Endothelial cell (in vitro differentiated cells): ENCODE results near the gene SCAF1. TPM values are rescaled to one million over a fixed set of nuclear protein-coding genes. Genes with fewer than 3 reads are reported as not detected.

Source experiments
- DNase-seq: peaks from one replicate; pipeline ENCODE4 v3.0.0; 2021; ENCODE audit warnings: low spot score
- H3K27ac Mint-ChIP-seq: one replicate; pipeline ENCODE4 v1.8.0; 2021; ENCODE audit warnings: mixed read lengths, inconsistent platforms; ENCODE audit not compliant: unreplicated experiment
- H3K27me3 Mint-ChIP-seq: one replicate; pipeline ENCODE4 v1.8.0; 2021; ENCODE audit warnings: mild to moderate bottlenecking, moderate library complexity, mixed read lengths, inconsistent platforms; ENCODE audit not compliant: unreplicated experiment
- H3K36me3 Mint-ChIP-seq: one replicate; pipeline ENCODE4 v1.8.0; 2021; ENCODE audit warnings: mild to moderate bottlenecking, low read depth, mixed read lengths, inconsistent platforms; ENCODE audit not compliant: unreplicated experiment
- H3K4me1 Mint-ChIP-seq: one replicate; pipeline ENCODE4 v1.8.0; 2021; ENCODE audit warnings: mild to moderate bottlenecking, mixed read lengths, inconsistent platforms; ENCODE audit not compliant: unreplicated experiment
- H3K4me3 Mint-ChIP-seq: one replicate; pipeline ENCODE4 v1.8.0; 2021; ENCODE audit warnings: mild to moderate bottlenecking, mixed read lengths, inconsistent platforms; ENCODE audit not compliant: unreplicated experiment
- H3K9me3 Mint-ChIP-seq: one replicate; pipeline ENCODE4 v1.8.0; 2021; ENCODE audit warnings: mixed read lengths, inconsistent platforms; ENCODE audit not compliant: unreplicated experiment
- CTCF ChIP-seq: fragments of 200-600 bp; sonication (generic); IDR thresholded peaks from one replicate; pipeline ENCODE4 v1.5.0; 2021; ENCODE audit warnings: antibody characterized with exemption; ENCODE audit not compliant: unreplicated experiment
- total RNA-seq: library from RNA; stranded (reverse); fragmentation: NEBNext Ultra II Directional; extraction: Animal tissue kit (Norgen Biotek cat#: 25700); gene quantifications from one replicate; pipeline ENCODE4 v1.2.1, GENCODE V29; 2021; ENCODE audit not compliant: unreplicated experiment

The SCAF1 gene
- total RNA-seq, 1 donor from 2014 or later: 90.3 TPM

- Mint-ChIP-seq H3K27me3 (peaks cover 35% of the 10 kb centered on the region), H3K4me3 (peak overlapping the region; percentile 47), H3K4me1 (peaks cover 41% of the 10 kb centered on the region), H3K9me3 (no peaks in the 10 kb centered on the region), H3K36me3 (no peaks in the 10 kb centered on the region), H3K27ac (peak overlapping the region; percentile 57)
- DNase-seq: no peak
- no peak for TF ChIP-seq CTCF
Measured at GRCh38 chr19:49635530-49636232, 6.3 kb upstream of the SCAF1 start.

DNA sequence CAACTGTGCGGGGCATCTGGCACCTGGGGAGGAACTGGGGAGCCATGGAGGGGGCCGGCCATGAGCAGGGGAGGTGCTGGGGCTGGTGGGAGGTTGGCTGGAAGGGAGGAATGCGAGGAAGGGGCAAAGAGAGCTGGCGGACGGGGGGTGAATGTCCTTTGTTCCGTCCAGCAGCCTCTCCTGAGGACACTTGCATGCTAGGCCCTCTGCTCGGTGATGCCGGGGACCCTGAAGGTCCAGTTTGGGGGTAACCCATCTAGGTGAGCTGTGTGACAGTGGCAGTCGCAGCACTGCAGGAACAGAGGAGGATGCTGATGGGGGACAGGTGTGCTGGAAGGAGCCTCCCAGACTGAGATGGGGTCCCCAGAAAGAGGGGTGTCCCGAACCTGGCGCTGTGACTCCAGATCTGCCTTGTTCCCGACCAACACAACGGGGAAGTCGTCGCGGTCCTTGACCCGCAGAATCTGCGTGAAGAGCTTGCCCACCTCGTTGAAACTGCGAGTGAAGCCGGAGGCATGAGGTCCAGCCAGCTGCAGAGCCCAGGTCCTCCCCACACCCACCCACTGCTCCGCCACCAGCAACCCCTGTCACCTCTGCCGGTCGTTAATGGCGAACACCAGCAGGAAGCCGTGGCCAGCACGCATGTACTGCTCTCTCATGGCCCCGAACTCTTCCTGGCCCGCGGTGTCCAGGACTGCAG is 5.6 kb upstream of the SCAF1 start:
- Mint-ChIP-seq H3K36me3 (no peaks in the 10 kb centered on the region), H3K9me3 (no peaks in the 10 kb centered on the region), H3K27ac (peak overlapping the region; percentile 48), H3K4me1 (peaks cover 45% of the 10 kb centered on the region), H3K4me3 (no peak overlapping the region), H3K27me3 (peaks cover 39% of the 10 kb centered on the region)
- DNase-seq: no peak
- no peak for TF ChIP-seq CTCF

DNA sequence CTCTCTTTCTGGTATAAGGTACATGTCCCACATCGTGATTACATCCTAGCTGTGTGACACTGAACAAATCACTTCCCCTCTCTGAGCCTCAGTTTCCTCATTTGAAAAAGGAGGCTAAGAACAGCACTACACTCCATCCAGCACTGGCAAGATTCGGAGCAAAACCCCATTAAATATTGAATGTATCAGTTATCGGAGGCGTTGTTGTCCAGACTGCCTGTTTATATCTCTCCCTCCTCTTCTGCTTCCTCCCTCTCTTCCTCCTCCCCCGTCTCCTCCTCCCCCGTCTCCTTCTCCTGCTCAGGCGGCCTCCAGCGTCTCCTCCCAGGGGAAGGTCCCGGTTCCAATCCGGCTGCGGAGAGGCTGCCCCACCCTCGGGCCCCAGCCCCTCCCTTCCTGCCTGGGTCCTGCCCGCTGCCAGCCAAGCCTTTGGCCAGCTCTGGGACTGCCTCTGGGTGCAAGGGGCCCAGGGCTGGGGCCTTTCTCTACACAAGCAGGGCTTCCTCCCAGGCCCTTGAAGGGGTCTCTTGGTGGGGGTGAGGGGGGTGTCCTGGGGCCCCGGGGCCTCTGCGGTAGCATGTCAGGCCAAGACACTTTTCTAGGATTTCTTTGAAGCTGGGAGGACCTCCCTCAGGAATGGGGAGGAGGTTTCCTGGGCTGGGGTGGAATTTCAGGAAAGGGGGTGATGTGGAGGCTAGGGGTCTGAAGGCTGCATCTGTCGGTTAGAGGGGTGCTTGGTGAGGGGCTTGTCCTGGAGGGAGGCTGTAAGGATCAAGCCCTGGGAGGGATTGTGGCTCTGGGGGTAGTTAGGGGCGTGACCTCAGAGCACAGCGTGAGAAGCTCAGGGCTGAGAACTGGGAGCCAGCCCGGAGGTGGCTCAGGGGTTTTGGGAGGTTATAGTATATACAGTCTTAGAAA is 3.9 kb upstream of the SCAF1 start:
- Mint-ChIP-seq H3K9me3 (no peaks in the 10 kb centered on the region), H3K36me3 (peaks cover 7% of the 10 kb centered on the region), H3K4me3 (peak overlapping the region; percentile 87), H3K27ac (peak overlapping the region; percentile 53), H3K27me3 (peaks cover 44% of the 10 kb centered on the region), H3K4me1 (peaks cover 54% of the 10 kb centered on the region)
- DNase-seq: peak; percentile 33
- TF ChIP-seq CTCF: no peak

- no peak for DNase-seq
- no peak for TF ChIP-seq CTCF
- peak overlapping the region; percentile 87 for H3K4me3 Mint-ChIP-seq
- no peaks in the 10 kb centered on the region for H3K9me3 Mint-ChIP-seq
- H3K4me1 Mint-ChIP-seq: peaks cover 68% of the 10 kb centered on the region
- peak overlapping the region; percentile 74 for H3K27ac Mint-ChIP-seq
- peaks cover 13% of the 10 kb centered on the region for H3K36me3 Mint-ChIP-seq
- H3K27me3 Mint-ChIP-seq: peaks cover 46% of the 10 kb centered on the region
Measured at GRCh38 chr19:49639401-49640112, 2.5 kb upstream of the SCAF1 start.
